Transverse colon (tissue), 3 donors: ENCODE results near the gene RET.

Experiments
- POLR2A ChIP-seq: fragments of 450-650 bp; IDR thresholded peaks from one replicate; pipeline ENCODE4 v1.6.1; 2016; ENCODE audit warnings: antibody characterized with exemption, mild to moderate bottlenecking, moderate library complexity
- TF ChIP-seq, protein P1 (sequence below), 5 experiments: fragments of 200-600 bp in 3 of 5; fragments of 450-650 bp in 2 of 5; sonication (generic) in 3 of 5; IDR thresholded peaks; 1 replicate in 2 of 5; 2 replicates in 3 of 5; pipeline ENCODE4 v1.5.1; 2016 to 2017; ENCODE audit warnings: antibody characterized with exemption in 5 of 5, inconsistent platforms in 3 of 5, mild to moderate bottlenecking in 2 of 5, moderate library complexity in 1 of 5

DNA sequence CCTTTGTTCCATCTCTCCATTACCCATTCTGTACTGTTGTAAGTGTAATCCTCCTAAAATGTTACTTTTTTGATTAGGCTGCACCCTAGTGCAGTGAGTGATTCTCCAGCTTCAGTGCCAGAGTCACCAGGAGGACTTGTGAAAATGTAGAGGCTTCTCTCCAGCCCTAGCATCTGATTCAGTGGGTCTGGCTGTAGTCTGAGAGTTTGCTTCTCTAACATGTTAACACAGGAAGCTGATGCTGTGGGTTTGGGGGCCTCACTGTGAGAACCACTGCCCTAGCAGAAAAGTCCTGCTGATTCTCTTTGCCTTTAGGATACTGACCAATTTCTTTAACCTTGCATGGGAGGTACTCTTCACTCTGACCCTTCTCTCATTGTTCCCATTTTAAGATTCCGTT lies 85.7 kb downstream of the RET start:
- TF ChIP-seq, protein P1, sequence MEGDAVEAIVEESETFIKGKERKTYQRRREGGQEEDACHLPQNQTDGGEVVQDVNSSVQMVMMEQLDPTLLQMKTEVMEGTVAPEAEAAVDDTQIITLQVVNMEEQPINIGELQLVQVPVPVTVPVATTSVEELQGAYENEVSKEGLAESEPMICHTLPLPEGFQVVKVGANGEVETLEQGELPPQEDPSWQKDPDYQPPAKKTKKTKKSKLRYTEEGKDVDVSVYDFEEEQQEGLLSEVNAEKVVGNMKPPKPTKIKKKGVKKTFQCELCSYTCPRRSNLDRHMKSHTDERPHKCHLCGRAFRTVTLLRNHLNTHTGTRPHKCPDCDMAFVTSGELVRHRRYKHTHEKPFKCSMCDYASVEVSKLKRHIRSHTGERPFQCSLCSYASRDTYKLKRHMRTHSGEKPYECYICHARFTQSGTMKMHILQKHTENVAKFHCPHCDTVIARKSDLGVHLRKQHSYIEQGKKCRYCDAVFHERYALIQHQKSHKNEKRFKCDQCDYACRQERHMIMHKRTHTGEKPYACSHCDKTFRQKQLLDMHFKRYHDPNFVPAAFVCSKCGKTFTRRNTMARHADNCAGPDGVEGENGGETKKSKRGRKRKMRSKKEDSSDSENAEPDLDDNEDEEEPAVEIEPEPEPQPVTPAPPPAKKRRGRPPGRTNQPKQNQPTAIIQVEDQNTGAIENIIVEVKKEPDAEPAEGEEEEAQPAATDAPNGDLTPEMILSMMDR (IDR thresholded peaks at IDR 0.05), result no peak
- no peak for TF ChIP-seq POLR2A
